GM18526 (cell line): Measurements from ENCODE around the gene SALL3.

Experiments
- POLR2A ChIP-seq: IDR thresholded peaks from 3 replicates; pipeline ENCODE4 v1.6.1; 2011; ENCODE audit not compliant: insufficient read length; ENCODE audit errors: extremely low read depth

The SALL3 gene

GRCh38 chr18:78984941-78985784 lies 5.5 kb downstream of the SALL3 start:
- TF ChIP-seq POLR2A = no peak

- TF ChIP-seq POLR2A = no peak
These were observed 6.4 kb downstream of the SALL3 start for GRCh38 chr18:78986018-78986481.

GRCh38 chr18:78991446-78991845 lies 11.8 kb downstream of the SALL3 start:
- TF ChIP-seq POLR2A = no peak

GRCh38 chr18:78992041-78993011 lies 12.7 kb downstream of the SALL3 start:
- no peak for TF ChIP-seq POLR2A

- no peak for TF ChIP-seq POLR2A
These were observed 13.7 kb downstream of the SALL3 start for GRCh38 chr18:78993014-78993926.

GRCh38 chr18:78994000-78994399 lies 14.4 kb downstream of the SALL3 start:
- TF ChIP-seq POLR2A = no peak

GRCh38 chr18:78994531-78994930 lies 14.9 kb downstream of the SALL3 start:
- TF ChIP-seq POLR2A = no peak

- no peak for TF ChIP-seq POLR2A
These were observed 15.5 kb downstream of the SALL3 start for GRCh38 chr18:78994977-78995582.

- no peak for TF ChIP-seq POLR2A
These were observed 16.2 kb downstream of the SALL3 start for GRCh38 chr18:78995740-78996395.

- no peak for TF ChIP-seq POLR2A
These were observed 17.3 kb downstream of the SALL3 start for GRCh38 chr18:78996741-78997490.

- TF ChIP-seq POLR2A = no peak
These were observed 18.9 kb downstream of the SALL3 start for GRCh38 chr18:78998371-78999071.

- no peak for TF ChIP-seq POLR2A
These were observed 20.3 kb downstream of the SALL3 start for GRCh38 chr18:78999939-79000338.

GRCh38 chr18:79000997-79001396 lies 21.4 kb downstream of the SALL3 start:
- no peak for TF ChIP-seq POLR2A

GRCh38 chr18:79005653-79006052 lies 26.0 kb downstream of the SALL3 start:
- no peak for TF ChIP-seq POLR2A
